WERI-Rb-1 (cell line): Measurements from ENCODE around the gene RAD18.

ENCODE experiments used
- DNase-seq: peaks from one replicate; pipeline ENCODE4 v3.0.0-alpha.2; 2020
- H3K27ac ChIP-seq: fragments of 250-450 bp; sonication (Bioruptor Pico); 2 replicates; pipeline ENCODE4 v1.5.1; 2020; ENCODE audit warnings: mild to moderate bottlenecking, moderate library complexity
- H3K27me3 ChIP-seq: fragments of 250-450 bp; sonication (Bioruptor Pico); 2 replicates; pipeline ENCODE4 v1.5.1; 2021; ENCODE audit warnings: mild to moderate bottlenecking, low read depth, moderate library complexity; ENCODE audit not compliant: insufficient read depth, severe bottlenecking
- H3K36me3 ChIP-seq: fragments of 250-450 bp; sonication (Bioruptor Pico); 2 replicates; pipeline ENCODE4 v1.5.1; 2020; ENCODE audit warnings: mild to moderate bottlenecking, moderate library complexity
- H3K4me3 ChIP-seq: 2 replicates; pipeline ENCODE4 v1.5.1; 2011; ENCODE audit warnings: low read depth, mild to moderate bottlenecking, control low read depth, low read length
- H3K9me3 ChIP-seq: fragments of 250-450 bp; sonication (Bioruptor Pico); 2 replicates; pipeline ENCODE4 v1.5.1; 2021; ENCODE audit warnings: mild to moderate bottlenecking, moderate library complexity; ENCODE audit not compliant: severe bottlenecking
- CTCF ChIP-seq: IDR thresholded peaks from 2 replicates; pipeline ENCODE4 v1.5.1; 2011; ENCODE audit warnings: low read depth, mild to moderate bottlenecking, control low read depth, inconsistent platforms, low read length

RAD18 gene

DNA sequence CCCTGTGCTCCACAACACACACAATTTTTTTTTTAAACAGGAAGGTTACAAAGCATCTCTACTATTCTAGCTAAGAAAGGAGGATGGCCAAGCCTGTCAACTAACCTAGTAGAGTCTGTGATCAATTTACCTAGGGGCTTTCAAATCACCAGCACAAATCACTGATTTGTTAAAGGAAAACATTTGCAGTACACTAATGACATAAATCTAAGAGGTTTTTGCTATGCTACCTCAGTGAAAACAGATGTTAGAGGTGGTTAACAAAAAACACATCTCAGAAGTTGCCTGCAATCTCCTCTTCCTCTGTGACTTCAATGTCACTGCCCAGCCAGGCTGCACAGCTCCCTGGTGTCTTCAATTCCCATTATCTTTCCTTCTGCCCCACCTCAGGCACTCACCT, 72.0 kb downstream of the RAD18 start:
- no peak for TF ChIP-seq CTCF
- DNase-seq, result no peak
- Histone ChIP-seq H3K27ac (no peak overlapping the region), H3K36me3 (peaks cover 5% of the 10 kb centered on the region), H3K4me3 (no peak overlapping the region), H3K27me3 (no peaks in the 10 kb centered on the region), H3K9me3 (no peaks in the 10 kb centered on the region)

GRCh38 chr3:8888301-8888915, 74.9 kb downstream of the RAD18 start:
- Histone ChIP-seq H3K9me3 (no peaks in the 10 kb centered on the region), H3K4me3 (no peak overlapping the region), H3K27ac (no peak overlapping the region), H3K27me3 (no peaks in the 10 kb centered on the region), H3K36me3 (peaks cover 3% of the 10 kb centered on the region)
- TF ChIP-seq CTCF, result no peak
- DNase-seq, result no peak

DNA sequence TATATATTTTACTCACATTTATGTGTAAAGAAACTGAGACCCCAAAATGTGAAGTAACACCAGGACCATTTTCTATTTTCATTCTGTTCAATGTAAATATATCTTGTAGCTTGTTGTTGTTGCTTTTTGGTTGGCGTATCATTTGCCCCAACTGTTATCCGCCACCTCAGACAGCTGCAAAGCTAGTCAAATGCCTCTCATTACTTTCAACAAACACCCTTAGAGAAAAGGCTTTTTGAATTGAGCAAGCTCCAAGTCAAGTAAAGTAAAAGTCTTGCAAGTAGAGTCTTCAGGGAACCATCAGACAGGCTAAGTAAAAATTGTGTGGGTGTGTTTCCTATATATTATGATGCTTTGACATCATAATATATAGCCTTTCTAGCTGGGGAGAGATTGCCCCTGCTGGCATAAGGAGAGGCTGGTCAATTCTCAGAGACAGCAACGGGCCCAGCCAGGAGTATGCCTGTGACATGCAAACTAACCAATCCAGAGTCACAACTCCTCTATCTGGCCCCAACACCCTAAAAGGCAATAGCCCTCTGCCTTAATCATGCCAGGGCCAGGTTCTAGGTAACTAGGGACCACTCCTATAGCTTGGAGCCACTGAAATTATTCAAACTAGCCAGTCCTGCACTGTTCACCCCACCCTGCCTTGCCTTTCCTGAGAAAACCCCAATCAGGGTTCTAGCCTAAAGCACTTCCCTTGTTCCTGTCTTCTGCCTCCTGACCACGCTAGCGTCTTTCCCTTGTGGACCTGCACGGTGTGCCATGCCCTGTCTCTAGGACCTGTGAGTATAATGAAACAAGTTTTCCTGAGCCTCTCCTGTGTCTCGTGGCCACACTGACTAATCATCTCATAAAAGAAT, 75.6 kb downstream of the RAD18 start:
- H3K27me3 ChIP-seq, result no peaks in the 10 kb centered on the region
- TF ChIP-seq CTCF, result no peak
- no peaks in the 10 kb centered on the region for H3K9me3 ChIP-seq
- peaks cover 6% of the 10 kb centered on the region for H3K36me3 ChIP-seq
- no peak for DNase-seq
- no peak overlapping the region for H3K4me3 ChIP-seq
- no peak overlapping the region for H3K27ac ChIP-seq

DNA sequence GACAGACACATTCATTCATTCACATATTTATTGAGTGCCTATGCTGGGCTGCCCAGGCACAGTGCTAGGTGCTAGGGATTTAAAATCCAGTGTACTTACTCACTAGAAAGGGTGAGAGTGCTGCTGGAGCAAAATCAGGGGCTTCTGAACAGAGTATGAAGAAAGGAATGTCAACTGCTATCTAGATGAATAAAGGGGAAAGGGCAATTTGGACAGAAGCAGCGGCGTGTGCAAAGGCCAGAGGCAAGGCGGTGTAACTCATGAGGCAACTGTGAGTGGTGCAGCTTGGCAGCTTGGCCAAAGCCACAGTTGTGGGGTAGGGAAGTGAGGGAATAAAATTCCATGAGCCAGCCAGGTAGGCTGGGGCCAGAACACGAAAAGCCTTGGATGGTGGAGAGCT, 76.7 kb downstream of the RAD18 start:
- no peak overlapping the region for H3K27ac ChIP-seq
- H3K36me3 ChIP-seq, result peaks cover 9% of the 10 kb centered on the region

GRCh38 chr3:8885536-8886316, 77.5 kb downstream of the RAD18 start:
- no peaks in the 10 kb centered on the region for H3K27me3 ChIP-seq
- H3K36me3 ChIP-seq, result peaks cover 16% of the 10 kb centered on the region
- TF ChIP-seq CTCF, result no peak
- no peak overlapping the region for H3K4me3 ChIP-seq
- no peaks in the 10 kb centered on the region for H3K9me3 ChIP-seq
- no peak for DNase-seq
- no peak overlapping the region for H3K27ac ChIP-seq

More for the DNA sequence above, 76.7 kb downstream of the RAD18 start:
- Histone ChIP-seq H3K4me3 (no peak overlapping the region), H3K9me3 (no peaks in the 10 kb centered on the region), H3K27me3 (no peaks in the 10 kb centered on the region)
- no peak for DNase-seq
- TF ChIP-seq CTCF, result no peak
